NCI-H187 treated with DMSO at 0.1 percent for 48 hours (cell line): ENCODE measurements around the gene TTLL10.

Experiments used
- DNase-seq: peaks from one replicate; lab custom pipeline; 2025; lab: John Stamatoyannopoulos, UW

The TTLL10 gene

DNA sequence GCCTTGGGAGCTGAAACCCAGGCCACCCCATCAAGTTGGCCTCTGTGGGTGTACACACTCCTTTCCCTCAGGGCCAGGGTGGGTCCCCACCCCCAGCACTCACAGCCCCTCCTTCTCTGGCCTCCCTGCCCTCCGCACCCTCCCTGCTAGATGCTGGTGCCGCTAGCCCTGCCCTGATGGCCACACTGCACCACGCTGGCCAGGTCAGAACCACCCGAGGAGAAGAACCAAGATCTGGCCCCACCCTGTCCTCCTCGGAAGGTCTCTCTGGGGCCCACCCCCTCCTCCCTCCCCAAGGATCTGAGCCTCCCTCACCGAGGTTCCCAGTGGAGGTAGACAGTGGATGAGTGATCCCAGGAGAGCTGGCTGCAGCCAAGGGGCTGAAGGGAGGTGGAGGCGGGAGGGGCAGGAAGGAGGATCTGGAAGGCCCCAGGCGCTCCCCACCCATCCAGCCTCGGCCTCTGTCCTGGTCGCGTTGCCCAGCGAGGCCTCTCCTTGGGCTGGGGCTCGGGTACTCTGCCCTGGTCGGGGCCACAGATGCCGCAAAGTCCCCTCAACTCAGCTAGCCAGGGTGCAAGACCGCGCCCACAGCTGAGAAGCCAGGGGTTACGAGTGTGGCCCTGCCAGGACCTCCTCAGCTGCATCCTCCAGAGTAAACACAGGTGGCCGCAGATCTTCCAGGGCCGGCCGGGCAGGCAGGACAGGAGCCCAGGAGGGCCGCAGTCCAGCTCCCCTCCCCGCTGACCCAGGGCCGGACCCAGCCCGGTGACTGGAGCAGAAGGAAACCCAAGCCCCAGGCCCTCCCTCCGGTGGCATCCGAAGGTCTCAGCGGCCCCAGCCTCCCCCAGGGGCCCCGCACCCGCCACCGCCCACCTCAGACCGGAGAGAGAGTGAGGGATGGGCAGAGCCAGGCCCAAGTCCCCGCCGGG is 63.5 kb downstream of the TTLL10 start:
- no peak for DNase-seq

DNA sequence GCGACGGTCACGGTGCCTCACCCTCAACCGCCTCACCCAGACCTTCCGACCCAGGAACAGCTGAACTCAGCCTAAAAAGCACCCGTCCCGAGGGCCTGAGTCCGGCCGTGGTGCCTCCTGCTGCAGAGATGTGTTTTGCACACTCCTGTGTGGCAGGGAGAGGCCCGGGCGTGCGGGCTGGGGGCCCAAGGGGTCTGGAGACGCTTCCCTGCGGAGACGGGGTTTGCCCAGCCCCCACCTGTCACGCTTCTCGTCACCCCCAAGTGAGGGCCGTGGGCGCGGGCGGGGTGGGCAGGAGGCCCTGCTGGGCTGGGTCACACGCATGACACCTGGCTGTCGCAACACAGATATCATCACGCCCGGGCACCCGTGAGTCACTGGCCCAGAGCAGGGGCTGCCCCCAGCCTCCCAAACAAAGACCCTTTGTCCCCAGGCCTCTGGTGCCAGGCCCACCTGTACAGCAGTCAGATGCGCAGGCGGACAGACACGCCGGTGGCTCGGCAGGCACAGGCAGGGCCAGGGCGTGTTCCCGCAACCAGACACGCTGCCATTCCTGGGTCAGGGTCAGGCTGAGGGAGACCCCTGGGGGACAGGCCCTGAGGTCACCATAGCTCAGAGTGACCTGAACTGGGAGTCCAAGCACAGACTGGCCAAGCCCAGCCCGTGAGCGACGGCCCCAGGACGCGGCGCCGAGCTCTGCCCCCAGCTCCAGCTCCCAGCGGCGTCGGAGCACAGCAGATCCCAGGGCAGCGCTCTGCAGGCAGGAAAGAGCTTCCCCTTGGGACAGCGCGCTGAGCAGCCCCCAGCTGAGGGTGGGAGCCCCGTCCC is 64.4 kb downstream of the TTLL10 start:
- no peak for DNase-seq

DNA sequence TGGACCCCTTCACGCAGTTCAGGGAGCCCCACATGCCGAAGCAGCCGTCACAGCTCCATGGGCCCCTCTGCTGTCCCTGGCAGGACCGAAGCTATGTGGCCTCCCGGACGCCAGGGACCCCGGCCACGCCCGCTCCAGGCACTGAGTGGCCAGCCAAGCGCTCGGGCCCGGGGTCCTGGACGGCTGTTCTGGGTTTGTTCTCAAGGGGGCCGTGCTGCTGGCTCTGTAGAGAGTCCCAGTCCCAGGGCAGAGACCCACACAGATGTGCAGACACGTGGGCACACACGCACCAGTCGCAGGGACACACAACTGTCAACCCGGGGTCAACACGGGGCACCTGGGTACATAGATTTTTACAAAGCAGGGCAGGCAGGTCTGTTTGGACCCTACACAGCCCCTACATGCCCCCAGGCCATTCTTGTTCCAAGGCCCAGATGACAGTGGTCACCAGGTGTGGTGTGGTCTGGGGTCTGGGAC is 65.1 kb downstream of the TTLL10 start:
- no peak for DNase-seq

DNA sequence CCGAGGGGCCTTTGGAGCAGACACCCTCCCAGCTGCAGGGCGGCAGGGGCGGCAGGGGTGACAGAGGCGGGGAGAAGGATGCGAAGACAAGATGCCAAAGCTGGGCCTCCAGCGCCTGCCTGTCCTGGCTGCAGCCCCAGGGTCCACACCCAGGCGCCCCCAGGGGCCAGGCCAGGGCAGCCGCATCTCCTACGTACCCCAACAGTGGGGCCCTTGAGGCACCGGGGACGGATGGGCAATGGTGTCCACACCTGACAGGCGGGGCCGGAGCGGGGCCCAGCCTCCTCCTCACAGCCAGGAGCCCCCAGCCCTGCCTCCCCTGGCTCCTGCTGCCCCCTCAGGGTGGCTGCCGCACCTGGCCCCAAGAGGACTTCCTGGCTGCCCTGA is 65.5 kb downstream of the TTLL10 start:
- no peak for DNase-seq

- no peak for DNase-seq
Observed at GRCh38 chr1:1239614-1240347, 66.1 kb downstream of the TTLL10 start.

- DNase-seq: no peak
Observed at GRCh38 chr1:1240348-1240732, 66.7 kb downstream of the TTLL10 start.

GRCh38 chr1:1240822-1241587 is 67.3 kb downstream of the TTLL10 start:
- no peak for DNase-seq

GRCh38 chr1:1241588-1242219 is 68.0 kb downstream of the TTLL10 start:
- no peak for DNase-seq

- DNase-seq: no peak
Observed at GRCh38 chr1:1242461-1243265, 69.0 kb downstream of the TTLL10 start.

DNA sequence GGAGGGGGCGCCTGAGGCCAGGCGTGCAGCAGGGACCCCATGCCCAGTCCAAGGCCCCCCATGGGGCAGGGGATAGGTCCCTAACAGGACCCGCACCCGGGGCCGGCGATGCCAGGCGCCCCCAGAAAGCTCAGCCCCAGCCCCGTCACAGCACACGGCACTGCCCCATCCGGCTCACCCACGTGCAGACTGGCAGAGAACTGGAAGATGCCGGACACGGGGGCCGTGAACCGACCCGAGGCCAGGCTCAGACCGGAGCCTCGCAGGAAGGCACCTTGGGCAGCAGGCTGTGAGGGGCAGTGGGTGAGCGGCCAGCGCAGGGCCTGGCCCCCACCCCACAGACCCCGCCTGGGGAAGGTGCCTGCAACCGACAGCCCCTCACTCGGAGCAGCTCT is 69.6 kb downstream of the TTLL10 start:
- DNase-seq: no peak

- no peak for DNase-seq
Observed at GRCh38 chr1:1243807-1244191, 70.1 kb downstream of the TTLL10 start.

GRCh38 chr1:1244192-1244811 is 70.6 kb downstream of the TTLL10 start:
- DNase-seq: no peak

DNA sequence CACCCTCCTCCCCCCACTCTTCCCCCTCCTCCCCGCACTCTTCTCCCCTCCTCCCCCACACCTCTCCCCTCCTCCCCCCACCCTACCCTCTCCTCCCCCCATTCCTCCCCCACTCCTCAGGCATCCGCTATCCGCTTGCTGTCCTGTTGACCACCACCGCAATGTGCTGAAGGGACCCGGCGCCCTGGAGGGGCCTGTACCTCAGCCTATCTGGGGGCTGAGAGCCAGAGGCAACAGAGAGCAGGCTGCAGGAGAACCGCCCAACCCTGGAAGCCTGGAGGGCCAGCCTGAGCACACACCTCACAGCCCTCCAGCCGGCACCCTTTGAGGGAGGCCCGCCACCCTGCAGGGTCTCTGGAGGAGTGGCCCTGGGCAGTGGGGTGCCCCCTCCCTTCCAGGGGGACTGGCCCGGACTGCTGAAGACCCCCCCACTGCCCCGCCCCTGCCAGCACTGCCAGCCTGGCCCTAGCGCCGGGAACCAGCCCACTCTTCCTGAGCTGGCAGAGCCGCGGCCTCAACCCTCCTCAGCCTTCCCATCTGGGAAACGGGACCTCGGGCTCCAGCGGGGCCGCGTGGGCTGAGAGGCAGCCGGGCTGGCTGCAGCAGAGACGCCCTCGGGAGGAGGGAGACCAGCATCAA is 71.6 kb downstream of the TTLL10 start:
- no peak for DNase-seq

DNA sequence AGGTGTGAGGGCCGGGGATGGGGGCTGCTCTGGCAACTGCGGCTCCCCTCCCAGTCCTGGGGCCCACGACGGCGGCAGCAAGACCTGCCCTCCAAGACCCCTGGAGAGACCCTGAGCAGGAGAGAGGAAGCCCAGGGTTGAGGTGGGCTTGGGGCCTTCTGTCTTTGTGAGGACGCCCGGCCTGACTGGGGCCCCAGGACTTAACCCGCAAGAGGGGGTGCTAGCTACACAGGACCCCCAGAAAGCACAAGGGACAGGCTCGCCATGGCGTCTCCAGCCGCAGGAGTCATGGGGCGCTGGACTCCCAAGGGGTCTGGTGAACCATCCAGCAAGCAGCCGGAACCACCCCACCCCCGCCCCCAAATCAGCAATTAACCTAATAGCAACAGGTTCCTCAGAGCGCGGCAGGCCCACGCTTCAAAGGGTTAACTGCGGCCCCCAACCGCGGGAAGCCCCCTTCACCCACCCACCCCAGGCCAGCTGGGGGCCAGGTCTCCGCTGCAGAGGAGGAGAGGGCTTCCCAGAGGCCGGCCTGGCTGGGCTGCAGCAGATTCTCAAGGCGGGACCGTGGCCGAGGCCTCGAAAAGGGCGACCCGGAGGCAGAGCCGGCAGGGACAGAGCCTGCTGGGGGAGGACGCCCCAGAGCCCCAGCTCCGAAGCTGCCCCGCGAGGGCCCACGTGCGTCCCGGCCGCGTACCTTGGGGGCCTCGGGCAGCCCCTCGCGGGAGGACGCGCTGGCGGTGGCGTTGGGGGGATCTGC is 72.3 kb downstream of the TTLL10 start:
- DNase-seq: no peak

DNA sequence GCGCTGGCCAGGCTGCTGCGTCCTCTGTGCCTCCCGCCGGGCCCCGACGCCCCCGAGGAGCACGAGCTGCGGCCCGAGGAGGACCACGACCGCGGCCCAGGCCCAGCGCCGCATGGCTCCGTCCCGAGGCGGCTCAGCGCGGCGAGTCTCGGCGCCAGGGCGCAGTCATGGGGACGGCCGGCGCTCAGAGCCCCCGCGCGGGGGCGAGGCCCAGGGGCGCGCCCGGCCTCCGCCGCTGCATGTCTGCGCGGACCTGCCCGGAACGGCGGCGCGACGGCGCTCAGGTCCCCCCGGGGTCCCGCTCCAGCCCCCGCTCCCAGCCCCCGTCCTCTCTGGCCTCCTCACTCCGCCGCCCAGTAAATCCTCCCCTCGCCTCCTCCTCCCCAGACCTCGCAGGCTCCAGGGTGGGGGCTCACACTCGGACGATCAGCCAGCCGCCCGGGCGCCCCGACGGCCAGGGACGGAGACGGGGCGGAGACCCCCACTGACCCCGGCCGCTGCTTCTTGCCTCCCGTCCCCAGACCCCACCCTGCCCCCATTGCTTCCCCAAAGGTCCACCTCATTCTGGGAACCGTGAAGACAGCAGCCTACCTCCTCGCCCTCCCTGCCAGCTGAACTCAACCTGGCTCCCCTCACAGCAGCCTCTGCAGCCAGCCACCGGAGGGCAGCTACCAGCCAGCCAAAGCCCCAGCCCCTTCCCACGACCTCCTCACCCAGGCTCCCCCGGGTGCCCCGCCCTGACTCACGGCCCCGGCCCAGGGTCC is 73.1 kb downstream of the TTLL10 start, which contains the start of gene C1QTNF12:
C1QTNF12 (minus strand) TSS at position 146 of the 764 bp plus-strand sequence; CDS start at position 114, 32 bp downstream.
- DNase-seq: no peak

GRCh38 chr1:1247341-1247913 is 73.7 kb downstream of the TTLL10 start:
- no peak for DNase-seq
